HG03097 (cell line): ENCODE measurements around the gene ZNF576.
"Not testable (repeated sequence)": the region's sequence is repeated elsewhere in the genome, so short reads cannot be mapped to it uniquely, and the experiment has no call there.

ENCODE experiments used
- ATAC-seq: cut with Tn5 transposase; IDR thresholded peaks from one replicate; pipeline ENCODE4 v1.9.1; 2021; ENCODE audit not compliant: unreplicated experiment, low FRiP score

ZNF576 gene

GRCh38 chr19:43595999-43596841 is at the start of gene ZNF576, which contains the start of gene IRGQ:
Gene ZNF576, plus strand, starts transcription at chr19:43596595. Its CDS starts 514 bp downstream, at chr19:43597109.
Gene IRGQ, minus strand, starts transcription at chr19:43596134. Its CDS starts 796 bp downstream, at chr19:43595338.
- ATAC-seq = peak; percentile 74

DNA sequence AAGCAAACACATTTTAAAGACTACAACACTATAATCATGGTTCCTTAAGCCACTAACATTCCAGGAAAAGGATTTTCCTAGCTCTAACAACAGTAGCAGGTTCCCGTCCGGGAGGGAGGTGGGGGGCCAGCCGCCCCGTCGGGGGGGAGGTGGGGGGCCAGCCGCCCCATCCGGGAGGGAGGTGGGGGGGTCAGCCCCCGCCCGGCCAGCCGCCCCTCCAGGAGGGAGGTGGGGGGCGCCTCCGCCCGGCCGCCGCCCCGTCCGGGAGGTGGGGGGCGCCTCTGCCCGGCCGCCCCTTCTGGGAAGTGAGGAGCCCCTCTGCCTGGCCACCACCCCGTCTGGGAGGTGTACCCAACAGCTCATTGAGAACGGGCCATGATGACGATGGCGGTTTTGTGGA is 48.5 kb upstream of the ZNF576 start:
- ATAC-seq = not testable (repeated sequence)

- no peak for ATAC-seq
Measured at GRCh38 chr19:43548706-43549105, 47.7 kb upstream of the ZNF576 start.

DNA sequence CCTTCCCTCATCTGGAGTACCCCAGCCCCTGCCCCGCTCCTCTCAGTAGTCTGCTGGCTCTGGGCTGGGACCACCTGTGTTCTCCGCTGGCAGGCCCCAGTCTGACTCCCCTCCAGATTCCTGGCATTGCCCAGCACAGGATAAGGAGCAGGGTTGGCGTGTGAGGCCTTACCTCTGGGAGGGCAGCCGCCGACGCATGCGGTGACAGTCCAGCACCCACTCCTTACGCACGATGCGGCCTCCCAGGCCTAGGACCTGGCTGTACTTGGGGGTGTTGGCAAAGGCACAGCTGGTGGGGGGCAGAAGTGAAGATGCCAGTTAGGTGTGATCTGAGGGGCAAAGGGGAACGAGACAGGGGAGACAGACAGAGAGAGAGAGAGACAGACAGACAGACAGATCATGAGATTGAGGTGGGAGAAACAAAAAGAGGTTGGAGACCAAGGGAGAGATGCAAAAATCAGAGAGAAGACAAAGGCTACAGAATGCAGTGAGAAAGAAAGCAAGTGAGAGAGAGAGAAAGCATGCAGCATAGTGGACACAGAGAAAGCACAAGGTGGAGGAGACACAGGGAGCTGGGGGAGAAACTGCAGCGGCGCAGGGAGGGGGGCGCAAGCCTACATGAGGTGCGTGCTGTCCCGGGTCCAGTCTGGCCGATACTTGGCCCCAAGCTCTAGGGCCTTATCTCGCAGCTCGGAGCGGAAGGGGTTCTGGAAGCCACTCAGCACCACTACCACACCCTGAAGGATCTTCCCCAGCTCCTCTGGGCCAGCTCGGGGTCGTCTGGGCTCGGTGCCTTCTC is 44.8 kb upstream of the ZNF576 start:
- no peak for ATAC-seq

GRCh38 chr19:43552198-43552450 is 44.3 kb upstream of the ZNF576 start:
- no peak for ATAC-seq

DNA sequence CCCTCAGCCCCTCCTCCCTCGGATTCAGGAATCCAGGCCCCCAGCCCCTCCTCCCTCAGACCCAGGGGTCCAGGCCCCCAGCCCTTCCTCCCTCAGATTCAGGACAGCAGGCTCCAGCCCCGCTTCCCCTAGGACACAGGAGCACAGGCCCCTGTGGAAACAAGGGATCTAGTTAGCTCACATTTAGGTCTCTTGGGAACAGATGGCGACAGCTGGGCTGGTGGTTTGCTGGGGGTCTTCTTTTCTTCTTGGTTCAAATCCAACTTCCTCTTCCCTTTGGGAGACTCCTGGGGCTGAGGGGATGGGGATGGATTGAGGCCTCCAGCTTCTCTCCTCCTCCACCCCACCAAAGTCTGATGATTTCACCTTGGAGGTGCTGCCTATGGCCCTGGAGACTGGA is 43.8 kb upstream of the ZNF576 start:
- no peak for ATAC-seq

- no peak for ATAC-seq
Measured at GRCh38 chr19:43553656-43554055, 42.7 kb upstream of the ZNF576 start.

DNA sequence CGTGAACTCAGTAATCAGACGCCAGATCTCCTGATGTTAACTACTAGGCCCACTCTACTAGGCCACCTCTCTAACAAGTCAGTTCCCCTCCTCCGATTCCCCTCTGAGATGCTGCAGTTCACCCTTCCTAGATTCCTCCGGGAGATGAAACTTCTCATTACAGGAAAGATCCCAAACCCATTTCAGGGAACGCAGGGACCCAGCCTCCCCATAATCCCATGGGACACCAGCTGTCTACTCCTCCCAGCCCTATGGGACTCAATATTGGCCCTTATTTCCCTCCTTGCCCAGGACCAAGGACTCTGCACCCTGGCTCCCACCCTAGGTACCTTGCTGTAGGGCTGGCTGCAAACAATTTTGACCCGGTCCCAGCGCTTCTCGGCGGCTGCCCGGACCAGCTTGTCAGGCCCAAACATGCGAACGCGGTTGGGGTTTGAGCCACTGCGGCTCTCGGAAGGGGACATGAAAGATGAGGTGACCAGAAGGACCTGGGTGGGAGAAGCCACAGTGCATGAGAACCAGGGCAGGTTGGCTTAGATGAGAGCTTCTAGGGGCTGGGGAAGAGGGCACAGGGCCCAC is 42.0 kb upstream of the ZNF576 start:
- no peak for ATAC-seq

GRCh38 chr19:43555185-43555770 is 41.1 kb upstream of the ZNF576 start:
- no peak for ATAC-seq

DNA sequence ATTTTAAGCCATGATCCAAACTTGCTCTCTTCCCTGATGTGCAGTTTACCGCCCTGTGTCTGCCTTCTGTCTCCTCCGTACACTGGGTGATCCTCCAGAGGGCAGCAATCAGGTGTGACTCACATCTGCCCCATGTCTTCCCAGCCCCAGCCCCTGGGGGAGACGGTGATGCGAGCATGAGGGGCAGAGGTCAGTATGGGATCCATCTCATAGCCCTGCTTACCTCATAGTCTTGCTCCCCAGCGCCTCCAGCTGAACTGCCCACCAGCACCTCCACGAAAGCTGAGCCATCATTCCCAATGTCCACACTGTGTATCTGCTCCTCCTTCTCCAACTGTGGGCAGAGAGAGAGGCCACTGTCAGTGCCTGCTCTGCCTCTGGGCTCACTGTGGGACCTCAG is 35.7 kb upstream of the ZNF576 start:
- ATAC-seq = no peak

- ATAC-seq = no peak
Measured at GRCh38 chr19:43561139-43561970, 35.0 kb upstream of the ZNF576 start.

- no peak for ATAC-seq
Measured at GRCh38 chr19:43562226-43562697, 34.1 kb upstream of the ZNF576 start.

DNA sequence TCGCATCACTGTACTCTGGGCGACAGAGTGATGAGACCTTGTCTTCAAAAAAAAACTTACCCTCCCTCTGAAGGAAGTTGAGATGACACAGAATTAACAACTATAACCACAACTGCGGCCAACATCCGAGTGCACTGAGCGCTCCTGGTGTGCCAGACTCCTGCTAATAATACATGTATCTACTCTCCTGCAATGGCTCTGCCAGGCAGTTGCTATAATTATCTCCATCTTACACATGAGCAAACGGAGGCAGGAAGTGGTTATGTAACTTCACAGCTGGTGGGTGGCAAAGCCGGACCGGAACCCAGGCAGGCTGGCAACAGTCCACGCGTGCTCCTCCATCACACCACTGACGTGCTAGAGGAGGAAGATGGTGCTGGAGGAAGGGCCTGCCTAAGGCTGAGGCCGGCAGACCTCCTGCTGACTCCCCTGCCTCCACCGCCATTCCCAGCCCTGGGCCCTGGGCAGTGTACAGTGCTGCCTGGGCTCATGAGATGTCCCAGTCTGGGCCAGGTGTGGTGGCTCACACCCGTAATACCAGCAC is 33.6 kb upstream of the ZNF576 start:
- ATAC-seq = peak; percentile 74

DNA sequence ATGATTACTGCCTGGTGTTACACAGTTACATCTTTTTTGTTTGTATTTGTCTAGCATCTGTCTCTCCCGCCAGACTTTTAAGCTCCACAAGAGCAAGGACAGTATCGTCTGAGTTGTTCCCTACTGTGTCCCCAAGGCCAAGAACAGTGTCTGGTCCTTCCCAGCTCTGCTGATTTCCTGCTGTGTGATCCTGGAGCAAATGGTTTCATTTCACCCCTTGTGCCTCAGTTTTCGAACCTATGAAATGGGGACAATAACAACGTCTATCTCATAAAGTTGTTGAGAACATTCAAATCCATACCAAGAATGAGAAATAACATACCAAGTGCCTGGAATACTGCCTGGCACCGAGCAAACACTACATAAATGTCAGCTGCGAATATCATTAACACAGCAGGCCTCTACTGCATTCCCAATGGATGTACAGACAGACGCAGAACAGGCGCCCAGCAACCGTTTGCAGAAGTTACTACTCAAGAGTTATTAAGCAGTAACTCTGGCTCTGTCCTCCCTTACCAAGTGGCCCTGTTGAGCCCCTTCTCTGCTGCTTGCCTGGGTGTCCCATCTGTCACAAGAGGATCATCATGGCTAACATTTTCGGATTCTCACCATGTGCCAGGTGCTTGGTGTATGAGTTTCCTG is 32.5 kb upstream of the ZNF576 start:
- no peak for ATAC-seq

GRCh38 chr19:43564800-43565199 is 31.6 kb upstream of the ZNF576 start:
- ATAC-seq = no peak

- ATAC-seq = no peak
Measured at GRCh38 chr19:43569657-43570056, 26.7 kb upstream of the ZNF576 start.

DNA sequence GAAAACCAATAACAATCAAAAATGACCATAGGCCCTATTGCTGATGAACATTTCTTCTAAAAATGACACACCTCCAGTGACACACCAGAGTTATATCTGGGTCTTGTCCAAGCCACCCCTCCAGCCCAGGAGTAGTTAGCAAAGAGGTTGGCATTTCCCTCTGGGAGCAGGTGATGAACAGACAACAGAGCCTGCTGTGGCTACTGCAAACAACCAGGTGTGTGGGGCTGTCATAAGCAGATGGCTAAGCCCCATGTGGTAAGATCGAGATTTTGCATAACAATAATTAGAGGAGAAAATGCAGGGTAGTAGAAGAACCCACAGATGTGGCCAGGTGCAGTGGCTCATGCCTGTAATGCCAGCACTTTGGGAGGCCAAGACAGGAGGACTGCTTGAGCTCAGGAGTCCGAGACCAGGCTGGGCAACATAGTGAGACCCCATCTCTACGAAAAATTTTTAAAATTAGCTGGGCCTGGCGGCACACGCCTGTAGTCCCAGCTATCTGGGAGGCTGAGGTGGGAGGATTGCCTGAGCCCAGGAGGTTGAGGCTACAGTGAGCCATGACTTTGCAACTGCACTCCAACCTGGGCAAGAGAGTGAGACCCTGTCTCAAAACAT is 26.1 kb upstream of the ZNF576 start:
- no peak for ATAC-seq

DNA sequence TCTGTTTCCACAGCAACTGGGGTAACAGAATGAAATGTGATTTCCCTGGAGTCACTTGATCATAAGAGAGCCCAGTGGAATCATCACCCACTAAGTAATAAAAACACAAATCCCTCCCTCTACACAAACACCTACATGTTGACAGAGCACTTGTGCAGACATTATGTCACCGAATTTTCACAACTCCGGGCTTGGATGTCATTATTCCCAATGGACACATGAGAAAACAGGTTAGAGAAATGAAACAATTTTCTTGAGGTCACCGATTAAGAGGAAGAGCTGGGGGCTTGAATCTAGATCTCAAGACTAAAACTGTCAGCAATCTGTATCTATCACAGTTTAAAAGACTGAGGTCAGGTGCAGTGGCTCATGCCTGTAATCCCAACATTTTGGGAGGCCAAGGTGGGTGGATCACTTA is 24.2 kb upstream of the ZNF576 start:
- no peak for ATAC-seq
